Heart right ventricle (tissue), 16 donors: ENCODE data around the gene GRIN2B. TPM values are rescaled to one million over a fixed set of nuclear protein-coding genes. Genes with fewer than 3 reads are reported as not detected.
A peak's percentile ranks its signal among the peaks of the same experiment; 100 is the strongest.

ENCODE experiments used
- ATAC-seq, 8 donors: fragments of 200-7000 bp; cut with Tn5 transposase; one replicate each; pipeline ENCODE4 v1.9.1; 2020; ENCODE audit warnings: mild to moderate bottlenecking in 8 of 8, moderate library complexity in 8 of 8, moderate number of reproducible peaks in 1 of 8
- DNase-seq, 2 donors: peaks; one replicate each; pipeline ENCODE4 v3.0.0-alpha.2; 2020
- H3K27ac ChIP-seq, 10 donors: fragments of 200-600 bp; sonication (generic) in 2 of 10; one replicate each; pipeline versions ENCODE4 v1.5.0 to v1.8.0; 2020 to 2022; ENCODE audit warnings: mild to moderate bottlenecking in 3 of 10
- H3K27me3 ChIP-seq, 7 donors: fragments of 200-600 bp; one replicate each; pipeline ENCODE4 v1.8.0; 2021 to 2022; ENCODE audit warnings: mild to moderate bottlenecking in 2 of 7
- H3K36me3 ChIP-seq, 9 donors: fragments of 200-600 bp; sonication (generic) in 1 of 9; one replicate each; pipeline versions ENCODE4 v1.5.0 to v1.8.0; 2020 to 2022; ENCODE audit warnings: mild to moderate bottlenecking in 2 of 9
- H3K4me1 ChIP-seq, 9 donors: fragments of 200-600 bp; sonication (generic) in 1 of 9; one replicate each; pipeline versions ENCODE4 v1.5.0 to v1.8.0; 2020 to 2022; ENCODE audit warnings: mild to moderate bottlenecking in 4 of 9
- H3K4me3 ChIP-seq, 10 donors: fragments of 200-600 bp; sonication (generic) in 2 of 10; one replicate each; pipeline versions ENCODE4 v1.5.0 to v1.8.0; 2020 to 2022; ENCODE audit warnings: mild to moderate bottlenecking in 7 of 10, moderate library complexity in 2 of 10
- H3K9me3 ChIP-seq, 11 donors: fragments of 200-600 bp in 10 of 11; sonication (generic) in 2 of 11; one replicate each; pipeline versions ENCODE4 v1.5.0 to v1.8.0; 2013 to 2022; ENCODE audit warnings: mild to moderate bottlenecking in 2 of 11, control low read depth in 1 of 11, moderate library complexity in 1 of 11
- CTCF ChIP-seq, 9 donors: fragments of 200-600 bp; sonication (generic) in 2 of 9; IDR thresholded peaks; one replicate each; pipeline versions ENCODE4 v1.5.0 to v1.8.0; 2021 to 2022; ENCODE audit warnings: antibody characterized with exemption in 9 of 9, mild to moderate bottlenecking in 5 of 9, moderate library complexity in 1 of 9
- WGBS, 2 donors: extraction: QIAGEN DNeasy Blood & Tissue Kit; methylation state at CpG; one replicate each; pipeline ENCODE4 v1.1.7; 2013; ENCODE audit warnings: inconsistent platforms in 1 of 2; 5-methylcytosine and 5-hydroxymethylcytosine counted together
- intact Hi-C, 10 donors: fragments of 100-400 bp; cut with DNase I; formaldehyde crosslinking; loops; one replicate each; pipeline versions ENCODE4 v1.11.1 to v1.14.2; 2022
- polyA plus RNA-seq, 2 donors: library from polyadenylated mRNA; stranded (reverse); fragments of 200-250 nt; gene quantifications; one replicate each; pipeline ENCODE4 v1.2.3, GENCODE V29; 2013
- total RNA-seq, 10 donors: library from RNA; stranded (reverse); fragmentation: NEBNext Ultra II Directional in 3 of 10; extraction: Animal tissue kit (Norgen Biotek cat#: 25700) in 3 of 10; gene quantifications; one replicate each; pipeline versions ENCODE4 v1.2.1 to v1.2.4, GENCODE V29; 2021 to 2023
- donor health status: Arrhythmogenic right ventricular cardiomyopathy.
- donor health status: ischemic (EF 13 %, LVEDD 7.1; RV severe dilation, severe dysfunction).
- donor health status: healthy with polysubstance abuse.
- donor health status: DM: no; HTN: yes; CAD: no.
- donor health status: DM: no; HTN: no; CAD: no.
- donor health status: ischemic (EF 25% LVEDD 6.9; RV normal size, moderate dysfunction).
- donor health status: ischemic (EF 25% LVEDD 5.7; RV mildly dilated, moderate dysfunction).
- donor health status: healthy.
- donor health status: DM: yes; HTN: yes; CAD: no.
- donor health status: Ischemic cardiomyopathy.
- donor health status: ischemic (EF 35%, LVEDD 5.7; RV mildly dilated, moderate dysfunction).
- donor health status: nonischemic (EF 11% LVEDD 7.7; RV severe dilation, severe dysfunction).
- donor health status: DM: yes; HTN: yes; CAD: no.
- donor health status: PGD.
- donor health status: ischemic (EF 29% LVEDD 5.4; RV normal size, mild dysfunction).
- donor health status: nonischemic (EF 23%, LVEDD 6.1; RV moderate dilation, normal function).

The GRIN2B gene
- total and polyA plus RNA-seq, 12 donors = 0.01 to 0.07 (median 0.06) TPM; not detected in 9

GRCh38 chr12:13970803-13971202 is 10.6 kb downstream of the GRIN2B start:
- intact Hi-C loops = no loop called here
- no peak for TF ChIP-seq CTCF (IDR thresholded peaks at IDR 0.05)
- H3K36me3 ChIP-seq = no peaks in the 10 kb centered on the region
- WGBS, 2 donors = 62 to 72% methylated on average over 4 of the region's 4 CpGs
- H3K27me3 ChIP-seq = peaks cover 0 to 38% (median 5%) of the 10 kb centered on the region in 7 donors
- H3K4me1 ChIP-seq = no peaks in the 10 kb centered on the region
- ATAC-seq (no peak), DNase-seq (no peak)
- no peak overlapping the region for H3K27ac ChIP-seq
- no peaks in the 10 kb centered on the region for H3K9me3 ChIP-seq
- H3K4me3 ChIP-seq = no peak overlapping the region

GRCh38 chr12:13968281-13968680 is 13.1 kb downstream of the GRIN2B start:
- H3K4me1 ChIP-seq = no peaks in the 10 kb centered on the region
- H3K4me3 ChIP-seq = no peak overlapping the region
- intact Hi-C loops = no loop called here
- ATAC-seq (no peak), DNase-seq (no peak)
- H3K27ac ChIP-seq = no peak overlapping the region
- peaks cover 0 to 36% (median 9%) of the 10 kb centered on the region in 7 donors for H3K27me3 ChIP-seq
- TF ChIP-seq CTCF (IDR thresholded peaks at IDR 0.05) = no peak
- H3K36me3 ChIP-seq = no peaks in the 10 kb centered on the region
- WGBS, 2 donors = 81 to 86% methylated on average over 3 of the region's 3 CpGs
- H3K9me3 ChIP-seq = no peaks in the 10 kb centered on the region

GRCh38 chr12:13964666-13965065 is 16.7 kb downstream of the GRIN2B start:
- Histone ChIP-seq H3K4me1 (peaks cover 0 to 3% (median 0%) of the 10 kb centered on the region in 9 donors), H3K27me3 (peaks cover 0 to 38% (median 9%) of the 10 kb centered on the region in 7 donors), H3K4me3 (no peak overlapping the region), H3K36me3 (no peaks in the 10 kb centered on the region), H3K27ac (no peak overlapping the region), H3K9me3 (no peaks in the 10 kb centered on the region)
- TF ChIP-seq CTCF (IDR thresholded peaks at IDR 0.05) = no peak
- 78 to 86% methylated on average over 5 of the region's 5 CpGs for WGBS, 2 donors
- ATAC-seq (no peak), DNase-seq (no peak)
- intact Hi-C loops = no loop called here

GRCh38 chr12:13962699-13963098 is 18.7 kb downstream of the GRIN2B start:
- TF ChIP-seq CTCF (IDR thresholded peaks at IDR 0.05) = peak in 1 of 9 donors; percentile 21
- ATAC-seq = no peak
- WGBS, 2 donors = 66 to 72% methylated on average over 8 of the region's 8 CpGs
- Histone ChIP-seq H3K36me3 (no peaks in the 10 kb centered on the region), H3K4me3 (no peak overlapping the region), H3K4me1 (peaks cover 0 to 8% (median 0%) of the 10 kb centered on the region in 9 donors), H3K9me3 (no peaks in the 10 kb centered on the region), H3K27me3 (peaks cover 0 to 55% (median 13%) of the 10 kb centered on the region in 7 donors), H3K27ac (no peak overlapping the region)
- no peak for DNase-seq
- intact Hi-C loops = no loop called here
